A673 (cell line): ENCODE data around the gene RAD23B. TPM values are rescaled to one million over a fixed set of nuclear protein-coding genes. Genes with fewer than 3 reads are reported as not detected.

Experiments used
- BruUV-seq: library from RNA; stranded (reverse); fragments of 400-500 nt; replicated peaks from 2 replicates; lab custom pipeline; 2021; lab: Mats Ljungman, UMichigan
- CTCF ChIA-PET: fragments of 300-600 bp; sonication (Branson Sonifier 250); formaldehyde crosslinking; loops from one replicate; lab custom pipeline; 2022; ENCODE audit warnings: antibody characterized with exemption; lab: Charles Lee
- POLR2A ChIA-PET: fragments of 300-600 bp; sonication (Branson Sonifier 250); formaldehyde crosslinking; loops from one replicate; lab custom pipeline; 2022; ENCODE audit warnings: antibody characterized with exemption; ENCODE audit not compliant: low non-redundant PET; lab: Charles Lee
- DNase-seq: peaks from one replicate; pipeline ENCODE4 v3.0.0-alpha.2; 2015; ENCODE audit warnings: low spot score
- H3K27ac ChIP-seq: fragments of 200-600 bp; sonication (generic); 2 replicates; pipeline ENCODE4 v1.5.1; 2016; ENCODE audit warnings: mixed run types, low read depth, mild to moderate bottlenecking, mixed read lengths, antibody characterized with exemption, low read length; ENCODE audit not compliant: poor library complexity, severe bottlenecking
- H3K27me3 ChIP-seq: fragments of 200-600 bp; sonication (generic); replicated peaks from 2 replicates; pipeline ENCODE4 v1.6.1; 2017; ENCODE audit warnings: mixed run types, low read depth, mild to moderate bottlenecking, mixed read lengths, antibody characterized with exemption, low read length; ENCODE audit not compliant: insufficient read depth, poor library complexity
- H3K36me3 ChIP-seq: fragments of 200-600 bp; sonication (generic); 2 replicates; pipeline ENCODE4 v1.6.1; 2016; ENCODE audit warnings: mixed run types, mild to moderate bottlenecking, mixed read lengths, antibody characterized with exemption, low read length; ENCODE audit not compliant: insufficient read depth, poor library complexity, severe bottlenecking
- H3K4me1 ChIP-seq: fragments of 200-600 bp; sonication (generic); 2 replicates; pipeline ENCODE4 v1.6.1; 2017; ENCODE audit warnings: mixed run types, mild to moderate bottlenecking, mixed read lengths, antibody characterized with exemption, low read length; ENCODE audit not compliant: insufficient read depth, poor library complexity, severe bottlenecking
- H3K4me3 ChIP-seq: fragments of 200-600 bp; sonication (generic); 2 replicates; pipeline ENCODE4 v1.5.1; 2016; ENCODE audit warnings: low read depth, mixed run types, mild to moderate bottlenecking, mixed read lengths, low read length; ENCODE audit not compliant: poor library complexity, severe bottlenecking
- H3K9me3 ChIP-seq: fragments of 200-600 bp; sonication (generic); 2 replicates; pipeline ENCODE4 v1.6.1; 2016; ENCODE audit warnings: mixed run types, low read depth, mild to moderate bottlenecking, mixed read lengths, antibody characterized with exemption, low read length; ENCODE audit not compliant: poor library complexity, severe bottlenecking
- EZH2 ChIP-seq: fragments of 200-600 bp; sonication (generic); IDR thresholded peaks from 2 replicates; pipeline ENCODE4 v1.6.1; 2017; ENCODE audit warnings: borderline replicate concordance, low read depth, mild to moderate bottlenecking, mixed read lengths, antibody characterized with exemption, low read length; ENCODE audit not compliant: poor library complexity, severe bottlenecking
- intact Hi-C: fragments of 100-400 bp; cut with micrococcal nuclease; formaldehyde crosslinking; loops from one replicate; pipeline ENCODE4 v1.10.0; 2022; ENCODE audit not compliant: unreplicated experiment
- total RNA-seq: library from RNA; stranded (reverse); gene quantifications from 2 replicates; pipeline ENCODE4 v1.2.3, GENCODE V29; 2021
- TF ChIP-seq, protein P1 (sequence below): fragments of 300-800, 200-600 bp; sonication (generic); conservative IDR thresholded peaks from 2 replicates; pipeline ENCODE4 v1.5.1; 2017; ENCODE audit warnings: low read depth, mild to moderate bottlenecking, antibody characterized with exemption, low read length, moderate library complexity, mixed read lengths

Gene RAD23B
- total RNA-seq, 1 experiment from 2014 or later = 151 TPM

DNA sequence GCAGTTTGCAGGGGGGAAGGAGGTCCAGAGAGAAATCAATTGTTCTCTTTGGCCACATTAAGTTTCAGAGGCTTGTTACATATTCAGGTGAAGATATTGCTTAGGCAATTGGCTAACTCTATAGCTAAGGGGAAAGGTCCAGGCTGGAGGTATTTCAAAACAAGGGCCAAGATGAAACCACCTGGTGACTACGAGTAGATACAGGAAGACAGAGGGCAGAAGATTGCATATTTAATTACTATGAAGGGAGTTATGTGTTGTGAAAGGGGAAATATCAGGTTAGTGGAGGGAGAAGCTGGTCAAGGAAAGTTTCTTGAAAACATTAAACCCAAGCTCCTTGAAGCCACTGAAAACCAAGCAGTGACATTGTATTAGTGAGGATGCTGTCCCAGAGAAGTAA is 1.9 kb upstream of the RAD23B start:
- no peaks in the 10 kb centered on the region for H3K36me3 ChIP-seq
- POLR2A ChIA-PET = interaction anchor here (0.7 kb wide), 1 partner anchor 12 kb away, joined by 9 read pairs; no protein-coding TSS in a partner anchor
- no peak for DNase-seq

DNA sequence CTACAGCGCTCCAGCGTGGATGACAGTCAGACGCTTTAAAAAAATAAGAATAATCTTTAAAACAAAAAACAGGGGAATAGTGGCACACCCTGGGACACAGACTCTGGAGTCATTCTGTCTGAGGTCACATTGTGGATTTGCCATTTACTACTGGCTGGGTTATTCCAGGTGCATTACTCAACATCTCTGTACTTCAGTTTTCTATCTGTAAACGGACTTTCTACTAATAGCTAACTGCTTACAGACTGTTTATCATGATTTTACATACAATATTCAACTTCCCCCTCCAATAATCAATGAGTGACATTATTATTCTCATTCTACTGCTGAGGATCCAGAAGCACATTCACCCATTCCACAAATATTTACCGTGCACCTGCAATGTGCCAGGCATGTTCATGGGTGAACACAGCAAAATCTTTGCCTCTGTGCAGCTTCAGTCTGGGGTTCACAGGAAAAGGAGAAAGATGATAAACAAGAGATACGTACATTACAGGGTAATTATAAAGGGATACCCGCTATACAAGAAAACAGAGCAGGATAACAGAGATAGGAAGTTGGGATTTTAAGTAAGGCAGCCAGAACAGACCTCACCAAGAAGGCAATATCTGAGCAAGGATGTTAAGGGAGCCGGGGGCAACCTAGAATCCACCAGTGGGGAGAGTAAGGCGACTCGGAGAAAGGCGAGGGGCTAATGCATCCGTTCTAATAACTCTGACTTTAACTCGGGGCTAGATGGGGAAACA is 984 bp upstream of the RAD23B start:
- CTCF ChIA-PET = no interaction called here
- intact Hi-C loops = no loop called here
- peak; percentile 19 for DNase-seq
- peaks cover 19% of the 10 kb centered on the region for H3K4me1 ChIP-seq
- TSS peak; percentile 82 for BruUV-seq
- H3K36me3 ChIP-seq = no peaks in the 10 kb centered on the region
- H3K27ac ChIP-seq = peak overlapping the region; percentile 83
- TF ChIP-seq, protein P1, sequence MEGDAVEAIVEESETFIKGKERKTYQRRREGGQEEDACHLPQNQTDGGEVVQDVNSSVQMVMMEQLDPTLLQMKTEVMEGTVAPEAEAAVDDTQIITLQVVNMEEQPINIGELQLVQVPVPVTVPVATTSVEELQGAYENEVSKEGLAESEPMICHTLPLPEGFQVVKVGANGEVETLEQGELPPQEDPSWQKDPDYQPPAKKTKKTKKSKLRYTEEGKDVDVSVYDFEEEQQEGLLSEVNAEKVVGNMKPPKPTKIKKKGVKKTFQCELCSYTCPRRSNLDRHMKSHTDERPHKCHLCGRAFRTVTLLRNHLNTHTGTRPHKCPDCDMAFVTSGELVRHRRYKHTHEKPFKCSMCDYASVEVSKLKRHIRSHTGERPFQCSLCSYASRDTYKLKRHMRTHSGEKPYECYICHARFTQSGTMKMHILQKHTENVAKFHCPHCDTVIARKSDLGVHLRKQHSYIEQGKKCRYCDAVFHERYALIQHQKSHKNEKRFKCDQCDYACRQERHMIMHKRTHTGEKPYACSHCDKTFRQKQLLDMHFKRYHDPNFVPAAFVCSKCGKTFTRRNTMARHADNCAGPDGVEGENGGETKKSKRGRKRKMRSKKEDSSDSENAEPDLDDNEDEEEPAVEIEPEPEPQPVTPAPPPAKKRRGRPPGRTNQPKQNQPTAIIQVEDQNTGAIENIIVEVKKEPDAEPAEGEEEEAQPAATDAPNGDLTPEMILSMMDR = no peak
- TF ChIP-seq EZH2 = no peak
- H3K4me3 ChIP-seq = peak overlapping the region; percentile 99
- POLR2A ChIA-PET = no interaction called here
- no peaks in the 10 kb centered on the region for H3K27me3 ChIP-seq
- no peaks in the 10 kb centered on the region for H3K9me3 ChIP-seq

More for the DNA sequence above, 1.9 kb upstream of the RAD23B start:
- Histone ChIP-seq H3K27me3 (no peaks in the 10 kb centered on the region), H3K4me1 (peaks cover 12% of the 10 kb centered on the region), H3K27ac (no peak overlapping the region), H3K9me3 (no peaks in the 10 kb centered on the region), H3K4me3 (no peak overlapping the region)
- CTCF ChIA-PET = no interaction called here
- intact Hi-C loops = no loop called here
- BruUV-seq = no TSS peak
- TF ChIP-seq, protein P1 = no peak
- TF ChIP-seq EZH2 = no peak

DNA sequence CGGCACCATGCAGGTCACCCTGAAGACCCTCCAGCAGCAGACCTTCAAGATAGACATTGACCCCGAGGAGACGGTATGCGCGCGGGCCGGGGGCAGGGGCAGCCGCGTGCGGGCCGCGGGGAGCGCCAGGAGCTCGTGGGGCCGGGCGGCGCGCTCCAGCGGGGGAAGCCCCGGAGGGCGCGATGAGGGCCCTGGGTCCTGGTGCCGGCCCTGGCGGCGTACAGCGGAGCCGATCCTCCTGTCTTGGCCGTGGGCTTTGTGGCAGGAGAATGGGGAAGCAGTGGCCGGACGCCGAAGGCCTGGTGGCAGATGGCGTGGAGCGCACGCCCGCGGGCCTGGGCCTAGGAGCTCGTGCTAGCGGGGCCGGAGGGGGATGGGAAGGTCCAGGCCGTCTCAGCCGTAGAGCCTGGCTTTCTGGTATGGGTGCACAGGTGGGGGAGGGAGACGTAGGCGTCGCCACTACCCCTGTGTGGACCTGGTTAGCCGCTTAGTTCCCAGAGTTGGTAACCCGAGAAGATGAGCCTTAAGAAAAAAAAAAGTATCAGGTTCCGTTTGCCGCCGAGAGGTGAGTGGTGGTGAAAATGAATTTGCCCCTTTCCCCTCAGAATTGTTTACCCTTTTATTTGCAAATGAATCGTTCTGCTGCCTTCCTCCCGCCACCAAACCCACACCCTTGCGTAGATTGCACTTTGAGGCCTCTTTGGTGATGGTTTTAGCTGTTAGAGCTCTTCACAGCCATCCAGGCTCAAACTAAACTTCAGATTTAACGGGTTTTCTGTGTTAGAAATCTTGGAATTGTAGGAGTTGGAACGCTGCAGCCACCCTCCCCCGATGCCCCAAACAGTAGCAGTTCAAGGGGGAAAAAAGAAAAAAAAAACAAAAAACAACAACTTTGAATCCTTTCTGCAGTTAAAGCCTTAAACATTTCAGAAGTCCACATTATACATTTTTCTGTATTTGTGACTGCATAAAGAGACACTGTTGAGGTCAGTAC is 841 bp downstream of the RAD23B start:
- ChIA-PET POLR2A (interaction anchor here (0.6 kb wide), 2 partner anchors 21 to 952 kb away, joined by 3 read pairs; no protein-coding TSS in a partner anchor), CTCF (interaction anchor here (0.6 to 0.7 kb wide), 2 partner anchors 145 to 224 kb away, joined by 3 to 4 read pairs; no protein-coding TSS in a partner anchor)
- H3K27me3 ChIP-seq = no peaks in the 10 kb centered on the region
- intact Hi-C loops = loop anchor here (2.0 kb wide), 1 partner anchor 15 kb away; no protein-coding TSS in a partner anchor
- H3K4me1 ChIP-seq = peaks cover 19% of the 10 kb centered on the region
- TSS peak; percentile 33 for BruUV-seq
- peak overlapping the region; percentile 99 for H3K27ac ChIP-seq
- H3K36me3 ChIP-seq = no peaks in the 10 kb centered on the region
- DNase-seq = peak; percentile 65
- no peaks in the 10 kb centered on the region for H3K9me3 ChIP-seq
- TF ChIP-seq EZH2 = no peak
- TF ChIP-seq, protein P1 = no peak
- peak overlapping the region; percentile 99 for H3K4me3 ChIP-seq
